AG09319 (cell line): Measurements from ENCODE around the gene RIT1.

Experiments
- DNase-seq: peaks from one replicate; pipeline ENCODE4 v3.0.0-alpha.2; 2010; ENCODE audit warnings: low read depth; ENCODE audit errors: extremely low read depth
- TF ChIP-seq, protein P1 (sequence below): IDR thresholded peaks from 2 replicates; pipeline ENCODE4 v1.5.1; 2011; ENCODE audit warnings: low read depth, mild to moderate bottlenecking, inconsistent platforms, low read length, moderate library complexity

The RIT1 gene

DNA sequence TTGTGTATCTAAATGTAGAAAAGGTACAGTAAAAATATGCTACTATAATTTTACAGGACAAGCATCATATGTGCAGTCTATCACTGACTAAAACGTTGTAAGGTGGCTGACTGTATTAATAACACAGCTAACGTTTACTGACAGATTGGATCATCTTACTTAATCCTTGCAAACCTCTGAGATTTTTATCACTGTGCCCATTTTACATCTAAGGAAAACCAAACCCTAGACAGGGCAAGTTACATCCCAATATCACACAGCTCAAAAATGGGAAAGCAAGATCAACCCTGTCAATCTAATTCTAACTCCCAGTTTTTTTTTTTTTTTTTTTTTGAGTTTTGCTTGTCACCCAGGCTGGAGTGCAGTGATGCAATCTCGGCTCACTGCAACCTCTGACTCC, 7.5 kb upstream of the RIT1 start:
- TF ChIP-seq, protein P1, sequence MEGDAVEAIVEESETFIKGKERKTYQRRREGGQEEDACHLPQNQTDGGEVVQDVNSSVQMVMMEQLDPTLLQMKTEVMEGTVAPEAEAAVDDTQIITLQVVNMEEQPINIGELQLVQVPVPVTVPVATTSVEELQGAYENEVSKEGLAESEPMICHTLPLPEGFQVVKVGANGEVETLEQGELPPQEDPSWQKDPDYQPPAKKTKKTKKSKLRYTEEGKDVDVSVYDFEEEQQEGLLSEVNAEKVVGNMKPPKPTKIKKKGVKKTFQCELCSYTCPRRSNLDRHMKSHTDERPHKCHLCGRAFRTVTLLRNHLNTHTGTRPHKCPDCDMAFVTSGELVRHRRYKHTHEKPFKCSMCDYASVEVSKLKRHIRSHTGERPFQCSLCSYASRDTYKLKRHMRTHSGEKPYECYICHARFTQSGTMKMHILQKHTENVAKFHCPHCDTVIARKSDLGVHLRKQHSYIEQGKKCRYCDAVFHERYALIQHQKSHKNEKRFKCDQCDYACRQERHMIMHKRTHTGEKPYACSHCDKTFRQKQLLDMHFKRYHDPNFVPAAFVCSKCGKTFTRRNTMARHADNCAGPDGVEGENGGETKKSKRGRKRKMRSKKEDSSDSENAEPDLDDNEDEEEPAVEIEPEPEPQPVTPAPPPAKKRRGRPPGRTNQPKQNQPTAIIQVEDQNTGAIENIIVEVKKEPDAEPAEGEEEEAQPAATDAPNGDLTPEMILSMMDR, result no peak
- DNase-seq, result no peak

DNA sequence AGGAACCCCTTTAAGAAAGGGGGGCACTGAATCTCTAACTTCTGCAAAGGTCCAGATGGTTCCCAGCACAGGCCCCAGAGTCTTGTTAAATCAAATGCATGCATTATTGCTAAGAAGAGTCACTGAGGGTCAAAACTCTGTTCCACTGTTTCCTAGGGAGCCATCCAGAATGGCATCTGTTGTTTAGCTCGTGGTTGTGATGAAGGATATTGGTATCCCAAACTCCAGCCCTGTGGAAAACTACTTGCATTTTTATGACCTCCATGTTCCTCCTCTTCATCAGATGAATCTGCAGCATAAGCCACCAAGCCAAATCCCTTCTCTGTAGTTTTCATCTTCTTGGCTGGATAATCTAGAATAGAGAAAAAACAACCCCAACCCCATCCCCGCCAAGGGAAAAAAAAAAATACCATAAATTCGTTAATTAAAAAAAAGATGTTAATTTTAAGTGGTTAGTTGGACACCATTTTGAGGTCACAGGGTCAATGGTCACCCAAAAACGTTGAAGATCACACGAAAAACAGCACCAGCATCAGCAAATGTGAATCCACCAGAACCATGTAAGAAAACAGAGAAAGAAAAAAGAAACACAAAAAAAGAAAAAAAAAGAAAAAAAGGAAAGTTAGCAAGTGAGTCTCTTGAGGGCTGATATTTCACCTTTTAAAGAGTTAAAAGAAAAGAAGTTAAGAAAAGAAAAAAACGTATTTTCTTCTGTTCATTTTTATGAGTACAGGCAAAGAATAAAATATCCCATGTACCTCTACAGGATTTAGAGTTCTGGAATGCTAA, 3.0 kb upstream of the RIT1 start:
- DNase-seq, result no peak
- TF ChIP-seq, protein P1, result no peak

DNA sequence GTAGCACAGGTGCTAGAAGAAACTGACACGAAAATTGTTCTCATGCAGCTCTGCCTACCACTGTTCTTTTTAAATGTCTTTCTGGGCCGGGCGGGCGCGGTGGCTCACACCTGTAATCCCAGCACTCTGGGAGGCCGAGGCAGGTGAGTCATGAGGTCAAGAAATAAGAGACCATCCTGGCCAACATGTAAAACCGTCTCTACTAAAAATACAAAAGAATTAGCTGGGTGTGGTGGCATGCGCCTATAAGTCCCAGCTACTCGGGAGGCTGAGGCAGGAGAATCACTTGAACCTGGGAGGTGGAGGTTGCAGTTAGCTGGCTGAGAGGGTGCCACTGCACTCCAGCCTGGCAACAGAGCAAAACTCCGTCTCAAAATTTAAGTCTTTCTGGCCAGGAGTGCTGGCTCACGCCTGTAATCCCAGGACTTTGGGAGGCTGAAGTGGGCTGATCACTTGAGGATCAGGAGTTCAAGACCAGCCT, 947 bp upstream of the RIT1 start:
- no peak for DNase-seq
- TF ChIP-seq, protein P1, result no peak

DNA sequence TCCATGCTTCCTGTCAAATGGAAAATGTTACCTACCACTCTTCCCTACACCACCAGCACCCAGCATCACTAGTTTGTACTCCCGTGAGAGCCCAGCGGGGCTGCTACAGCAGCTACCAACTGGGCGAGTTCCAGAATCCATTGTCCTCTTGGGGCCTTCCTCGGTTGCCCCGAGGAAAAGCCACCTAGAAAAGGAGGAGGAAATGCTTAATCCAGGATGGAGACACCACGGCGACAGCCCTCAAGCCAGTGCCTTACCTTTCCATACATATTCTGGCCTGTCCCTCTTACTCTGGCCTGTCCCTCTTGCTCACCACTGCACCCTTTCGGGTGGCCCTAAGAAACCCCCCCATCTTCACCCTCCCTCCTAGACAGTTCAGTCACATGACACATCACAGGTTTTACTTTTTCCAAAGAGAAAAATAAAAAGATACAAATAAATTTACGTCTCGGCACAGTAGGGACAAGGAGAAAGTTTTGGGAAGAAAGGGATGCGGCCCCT, 478 bp downstream of the RIT1 start:
- TF ChIP-seq, protein P1, result peak; percentile 21
- DNase-seq, result no peak

DNA sequence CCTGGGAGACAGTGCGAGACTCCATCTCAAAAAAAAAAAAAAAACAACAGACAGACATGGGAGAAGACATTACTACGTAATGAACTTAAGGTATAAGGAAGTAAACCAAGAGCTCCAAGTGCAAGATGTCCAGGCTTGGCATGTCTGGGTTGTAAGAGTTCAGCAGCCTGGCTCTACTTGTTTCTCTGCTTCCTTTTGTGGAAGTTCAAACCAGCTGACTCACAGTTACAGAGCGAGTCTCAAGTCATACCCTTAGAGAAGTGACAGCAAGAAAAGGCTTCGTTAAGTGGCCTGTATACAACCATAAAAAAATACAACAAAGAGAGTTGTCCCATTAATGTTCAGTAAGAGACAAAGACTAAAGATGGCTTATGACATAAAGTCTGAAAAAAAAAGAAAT, 1.3 kb downstream of the RIT1 start:
- TF ChIP-seq, protein P1, result no peak
- no peak for DNase-seq

DNA sequence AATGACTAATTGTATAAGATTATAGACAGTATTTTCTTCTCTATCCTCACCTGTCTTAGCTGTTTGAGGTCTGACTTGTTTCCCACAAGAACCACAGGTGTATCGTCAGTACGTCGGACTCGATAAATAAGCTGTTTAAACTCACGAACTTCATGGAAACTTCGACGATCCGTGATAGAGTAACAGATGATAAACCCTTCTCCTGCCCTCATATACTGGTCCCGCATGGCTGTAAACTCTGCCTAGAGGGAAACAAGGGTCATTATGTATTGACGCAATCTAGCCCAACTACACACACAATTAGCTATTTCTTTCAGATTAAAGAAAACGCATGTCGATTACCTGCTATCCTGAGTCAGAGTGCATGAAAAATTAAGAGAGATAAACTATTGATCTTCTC, 6.9 kb downstream of the RIT1 start:
- DNase-seq, result no peak
- TF ChIP-seq, protein P1, result no peak

DNA sequence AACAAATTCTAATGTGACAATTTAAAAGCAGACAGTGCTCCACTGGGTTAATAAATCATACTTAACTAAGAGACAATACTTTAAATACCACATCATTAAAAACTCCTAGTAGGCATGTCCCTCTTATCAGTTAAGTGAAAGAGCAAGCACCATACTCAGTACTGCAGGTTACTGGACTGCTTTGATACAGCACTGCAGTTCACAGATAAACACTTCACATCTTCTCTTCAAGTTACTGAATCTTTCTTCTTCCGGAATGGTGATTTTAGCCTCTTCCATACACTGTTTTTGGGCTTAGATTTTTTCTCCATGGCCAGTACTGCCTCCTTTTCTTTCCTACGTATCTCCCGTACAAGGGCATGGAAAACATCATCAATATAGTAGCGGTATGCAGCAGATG, 11.0 kb downstream of the RIT1 start:
- DNase-seq, result no peak
- TF ChIP-seq, protein P1, result no peak
